Esophagus squamous epithelium (tissue), 5 donors: ENCODE data around the gene FHL2. TPM values are rescaled to one million over a fixed set of nuclear protein-coding genes. Genes with fewer than 3 reads are reported as not detected.
A peak's percentile ranks its signal among the peaks of the same experiment; 100 is the strongest.

Experiments used
- DNase-seq: peaks from one replicate; lab custom pipeline; 2025; lab: John Stamatoyannopoulos, UW
- H3K27ac ChIP-seq, 4 donors: fragments of 200-600 bp; sonication (generic); one replicate each; pipeline ENCODE4 v1.5.1; 2016 to 2019; ENCODE audit warnings: mild to moderate bottlenecking in 1 of 4
- H3K27me3 ChIP-seq, 4 donors: fragments of 200-600 bp; sonication (generic); 1 replicate in 3 of 4; 2 replicates in 1 of 4; pipeline versions ENCODE4 v1.5.1 to v1.6.0; 2017 to 2021; ENCODE audit warnings: antibody characterized with exemption in 1 of 4
- H3K36me3 ChIP-seq, 3 donors: fragments of 200-600 bp; sonication (generic); one replicate each; pipeline ENCODE4 v1.5.1; 2016 to 2019
- H3K4me1 ChIP-seq, 3 donors: fragments of 200-600 bp; sonication (generic); one replicate each; pipeline ENCODE4 v1.5.1; 2017 to 2019
- H3K4me3 ChIP-seq, 4 donors: fragments of 200-600 bp; sonication (generic); 1 replicate in 3 of 4; 2 replicates in 1 of 4; pipeline ENCODE4 v1.5.1; 2016 to 2019; ENCODE audit warnings: mild to moderate bottlenecking in 2 of 4, moderate library complexity in 1 of 4
- H3K9me3 ChIP-seq, 3 donors: fragments of 200-600 bp; sonication (generic); one replicate each; pipeline ENCODE4 v1.5.1; 2016 to 2019
- CTCF ChIP-seq, 6 experiments: fragments of 450-650 bp in 4 of 6; fragments of 200-600 bp in 2 of 6; sonication (generic) in 2 of 6; IDR thresholded peaks; one replicate each; pipeline ENCODE4 v1.5.1; 2016 to 2019; ENCODE audit warnings: antibody characterized with exemption in 6 of 6, mild to moderate bottlenecking in 4 of 6, moderate library complexity in 4 of 6
- POLR2A ChIP-seq, 4 donors: fragments of 450-650 bp; IDR thresholded peaks; one replicate each; pipeline ENCODE4 v1.6.1; 2017; ENCODE audit warnings: antibody characterized with exemption in 4 of 4, mild to moderate bottlenecking in 4 of 4, moderate library complexity in 3 of 4
- WGBS, 2 donors: methylation state at CpG; one replicate each; pipeline ENCODE4 v1.1.5; 2018; 5-methylcytosine and 5-hydroxymethylcytosine counted together
- intact Hi-C: fragments of 100-400 bp; cut with DNase I; formaldehyde crosslinking; loops from one replicate; pipeline ENCODE4 v1.15.0; 2022
- total RNA-seq, 4 donors: library from RNA; depleted of rRNA; stranded (reverse); fragments of >200 nt; gene quantifications; one replicate each; pipeline ENCODE4 v1.1.0, GENCODE V29; 2016
- donor health status: DM: yes; HTN: yes; CAD: no.

FHL2 gene
- total RNA-seq, 4 donors from 2014 or later: 46.1 to 89.1 (median 54.7) TPM

DNA sequence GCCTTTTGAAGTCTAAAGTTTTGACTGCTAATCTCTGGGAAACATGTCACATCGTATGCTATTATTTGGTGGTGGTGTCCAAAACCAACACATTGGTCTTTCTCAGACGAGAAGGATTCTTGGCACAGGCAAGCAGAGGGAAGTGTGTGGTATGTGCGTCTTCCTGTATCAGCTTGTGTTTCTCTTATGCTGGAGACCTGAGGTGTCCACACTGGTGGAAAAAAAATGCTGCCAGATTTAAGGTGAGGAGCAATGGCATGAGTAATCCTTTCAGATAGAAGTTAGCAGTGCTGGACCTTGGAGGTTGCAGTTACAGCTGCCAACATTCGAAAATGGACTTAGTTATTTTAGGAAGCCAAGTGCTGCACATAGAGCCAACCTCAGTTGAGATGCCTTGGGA lies 11.7 kb upstream of the FHL2 start:
- no peak for DNase-seq
- Histone ChIP-seq H3K4me1 (peaks cover 12 to 46% (median 23%) of the 10 kb centered on the region in 3 donors), H3K36me3 (no peaks in the 10 kb centered on the region), H3K9me3 (no peaks in the 10 kb centered on the region), H3K4me3 (no peak overlapping the region), H3K27me3 (no peaks in the 10 kb centered on the region), H3K27ac (peak overlapping the region in 3 of 4 donors; percentile 13 to 75 (median 62))
- WGBS, 2 donors: 5 to 16% methylated on average over 4 of the region's 4 CpGs
- intact Hi-C loops: no loop called here
- TF ChIP-seq CTCF (IDR thresholded peaks at IDR 0.05) (no peak), POLR2A (IDR thresholded peaks at IDR 0.05) (no peak)

GRCh38 chr2:105409717-105410116 lies 10.9 kb upstream of the FHL2 start:
- no peaks in the 10 kb centered on the region for H3K36me3 ChIP-seq
- peaks cover 15 to 54% (median 27%) of the 10 kb centered on the region in 3 donors for H3K4me1 ChIP-seq
- H3K9me3 ChIP-seq: no peaks in the 10 kb centered on the region
- intact Hi-C loops: no loop called here
- 0 to 26% methylated on average over 1 to 6 of the region's 6 CpGs for WGBS, 2 donors
- no peak for DNase-seq
- H3K4me3 ChIP-seq: no peak overlapping the region
- H3K27ac ChIP-seq: peak overlapping the region; percentile 60 to 75 (median 62)
- TF ChIP-seq POLR2A (IDR thresholded peaks at IDR 0.05) (no peak), CTCF (IDR thresholded peaks at IDR 0.05) (no peak)
- no peaks in the 10 kb centered on the region for H3K27me3 ChIP-seq

GRCh38 chr2:105407946-105408743 lies 9.3 kb upstream of the FHL2 start:
- DNase-seq: no peak
- TF ChIP-seq POLR2A (IDR thresholded peaks at IDR 0.05) (no peak), CTCF (IDR thresholded peaks at IDR 0.05) (no peak)
- intact Hi-C loops: no loop called here
- Histone ChIP-seq H3K36me3 (no peaks in the 10 kb centered on the region), H3K9me3 (no peaks in the 10 kb centered on the region), H3K4me3 (no peak overlapping the region), H3K27me3 (no peaks in the 10 kb centered on the region), H3K4me1 (peaks cover 26 to 69% (median 42%) of the 10 kb centered on the region in 3 donors), H3K27ac (no peak overlapping the region)
- 53 to 73% methylated on average over 7 of the region's 7 CpGs for WGBS, 2 donors

GRCh38 chr2:105406221-105406620 lies 7.4 kb upstream of the FHL2 start:
- WGBS, 2 donors: 61 to 69% methylated on average over 5 of the region's 5 CpGs
- H3K4me1 ChIP-seq: peaks cover 26 to 68% (median 45%) of the 10 kb centered on the region in 3 donors
- no peaks in the 10 kb centered on the region for H3K36me3 ChIP-seq
- no peak for DNase-seq
- no peak overlapping the region for H3K27ac ChIP-seq
- TF ChIP-seq CTCF (IDR thresholded peaks at IDR 0.05) (no peak), POLR2A (IDR thresholded peaks at IDR 0.05) (no peak)
- intact Hi-C loops: no loop called here
- no peaks in the 10 kb centered on the region for H3K27me3 ChIP-seq
- H3K4me3 ChIP-seq: no peak overlapping the region
- H3K9me3 ChIP-seq: no peaks in the 10 kb centered on the region

- Histone ChIP-seq H3K4me3 (no peak overlapping the region), H3K36me3 (no peaks in the 10 kb centered on the region), H3K27me3 (no peaks in the 10 kb centered on the region), H3K4me1 (peaks cover 24 to 61% (median 41%) of the 10 kb centered on the region in 3 donors), H3K9me3 (no peaks in the 10 kb centered on the region), H3K27ac (peak overlapping the region; percentile 75 to 88 (median 85))
- no peak for DNase-seq
- intact Hi-C loops: no loop called here
- 59 to 63% methylated on average over 4 of the region's 4 CpGs for WGBS, 2 donors
- no peak for TF ChIP-seq CTCF (IDR thresholded peaks at IDR 0.05)
- TF ChIP-seq POLR2A (IDR thresholded peaks at IDR 0.05): no peak
Measured at GRCh38 chr2:105405291-105405690, 6.4 kb upstream of the FHL2 start.
